Measurements from ENCODE around the gene PSMD1.

Gene PSMD1

GRCh38 chr2:231219289-231219688, 162.6 kb downstream of the PSMD1 start:
- no peak for FAIRE-seq

DNA sequence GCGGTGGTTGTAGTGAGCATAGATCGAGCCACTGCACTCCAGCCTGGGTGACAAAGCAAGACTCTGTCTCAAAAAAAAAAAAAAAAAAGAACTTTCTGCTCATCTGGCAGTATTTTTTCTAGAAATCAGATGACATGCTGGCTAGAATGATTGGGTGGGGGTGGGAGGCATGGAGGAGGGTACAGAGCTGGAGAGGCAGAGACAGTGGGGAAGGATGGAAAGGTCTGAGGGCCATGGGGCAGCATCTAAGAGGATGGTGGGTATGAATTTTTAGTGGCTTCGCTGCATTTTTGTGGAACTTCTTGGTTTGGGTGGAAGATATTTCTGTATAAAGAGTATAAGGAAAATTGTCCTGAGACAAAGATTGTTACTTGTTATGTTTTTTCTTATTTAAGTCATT, 165.1 kb downstream of the PSMD1 start:
- no peak for FAIRE-seq
